ENCODE results near the gene GDF10.

- no peak for TF ChIP-seq CTCF (IDR thresholded peaks at IDR 0.05)
- TF ChIP-seq POLR2A (IDR thresholded peaks at IDR 0.05): peak in 1 of 3 donors; percentile 27
These were observed 45.4 kb upstream of the GDF10 start for GRCh38 chr10:47254611-47255010.
